Calu3 (cell line): ENCODE results near the gene TPST1. TPM values are rescaled to one million over a fixed set of nuclear protein-coding genes. Genes with fewer than 3 reads are reported as not detected.
"Not testable (repeated sequence)": the region's sequence is repeated elsewhere in the genome, so short reads cannot be mapped to it uniquely, and the experiment has no call there.

Experiments used
- BruUV-seq: library from RNA; stranded (reverse); fragments of 400-500 nt; replicated peaks from 2 replicates; lab custom pipeline; 2021; lab: Mats Ljungman, UMichigan
- CTCF ChIA-PET: fragments of 300-600 bp; sonication (Branson Sonifier 250); formaldehyde crosslinking; loops from one replicate; lab custom pipeline; 2022; ENCODE audit warnings: antibody characterized with exemption; lab: Charles Lee
- DNase-seq: peaks from one replicate; pipeline ENCODE4 v3.0.0; 2022
- H3K27ac Mint-ChIP-seq: one replicate; pipeline ENCODE4 v1.8.0; 2022; ENCODE audit warnings: mixed read lengths; ENCODE audit not compliant: unreplicated experiment
- H3K27me3 Mint-ChIP-seq: one replicate; pipeline ENCODE4 v1.8.0; 2022; ENCODE audit warnings: mixed read lengths; ENCODE audit not compliant: unreplicated experiment
- H3K36me3 Mint-ChIP-seq: one replicate; pipeline ENCODE4 v1.8.0; 2022; ENCODE audit warnings: mild to moderate bottlenecking, moderate library complexity, mixed read lengths; ENCODE audit not compliant: insufficient read depth, unreplicated experiment
- H3K4me1 Mint-ChIP-seq: one replicate; pipeline ENCODE4 v1.8.0; 2022; ENCODE audit warnings: mild to moderate bottlenecking, low read depth, mixed read lengths; ENCODE audit not compliant: unreplicated experiment
- H3K4me3 Mint-ChIP-seq: one replicate; pipeline ENCODE4 v1.8.0; 2022; ENCODE audit warnings: mild to moderate bottlenecking, low read depth, moderate library complexity, mixed read lengths; ENCODE audit not compliant: unreplicated experiment
- H3K9me3 Mint-ChIP-seq: one replicate; pipeline ENCODE4 v1.8.0; 2022; ENCODE audit warnings: low read depth, mixed read lengths; ENCODE audit not compliant: unreplicated experiment
- intact Hi-C: fragments of 100-400 bp; cut with micrococcal nuclease; formaldehyde crosslinking; loops from one replicate; pipeline ENCODE4 v1.10.0; 2022; ENCODE audit not compliant: unreplicated experiment
- total RNA-seq: library from RNA; stranded (reverse); gene quantifications from 2 replicates; pipeline ENCODE4 v1.2.3, GENCODE V29; 2022
- TF ChIP-seq, protein P1 (sequence below): fragments of 200-600 bp; IDR thresholded peaks from one replicate; pipeline ENCODE4 v1.8.0; 2022; ENCODE audit warnings: antibody characterized with exemption; ENCODE audit not compliant: unreplicated experiment

The TPST1 gene
- total RNA-seq, 1 experiment from 2014 or later = 11.4 TPM

DNA sequence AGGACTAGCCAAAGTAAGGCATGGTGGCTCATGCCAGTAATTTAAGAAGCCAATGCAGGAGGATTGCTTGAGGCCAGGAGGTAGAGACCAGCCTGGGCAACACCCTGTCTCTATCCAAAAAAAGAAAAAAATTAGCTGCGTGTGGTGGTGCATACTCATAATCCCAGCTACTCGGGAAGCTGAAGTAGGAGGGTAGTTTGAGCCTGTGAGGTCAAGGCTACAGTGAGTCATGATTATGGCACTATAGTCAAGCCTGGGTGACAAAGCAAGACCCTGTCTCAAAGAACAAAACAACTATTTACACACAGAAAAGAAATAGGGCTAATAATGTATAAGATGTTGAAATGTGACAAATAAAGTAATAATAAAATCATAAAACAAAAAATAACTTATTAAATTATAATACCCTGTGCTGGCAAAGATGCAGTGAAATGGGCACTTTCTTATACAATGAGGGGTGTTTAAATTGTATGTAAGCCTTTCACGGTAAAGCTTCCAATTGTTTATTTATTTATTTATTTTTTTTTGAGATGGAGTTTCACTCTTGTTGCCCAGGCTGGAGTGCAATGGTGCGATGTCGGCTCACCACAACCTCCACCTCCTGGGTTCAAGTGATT lies 175.2 kb downstream of the TPST1 start:
- TF ChIP-seq, protein P1, sequence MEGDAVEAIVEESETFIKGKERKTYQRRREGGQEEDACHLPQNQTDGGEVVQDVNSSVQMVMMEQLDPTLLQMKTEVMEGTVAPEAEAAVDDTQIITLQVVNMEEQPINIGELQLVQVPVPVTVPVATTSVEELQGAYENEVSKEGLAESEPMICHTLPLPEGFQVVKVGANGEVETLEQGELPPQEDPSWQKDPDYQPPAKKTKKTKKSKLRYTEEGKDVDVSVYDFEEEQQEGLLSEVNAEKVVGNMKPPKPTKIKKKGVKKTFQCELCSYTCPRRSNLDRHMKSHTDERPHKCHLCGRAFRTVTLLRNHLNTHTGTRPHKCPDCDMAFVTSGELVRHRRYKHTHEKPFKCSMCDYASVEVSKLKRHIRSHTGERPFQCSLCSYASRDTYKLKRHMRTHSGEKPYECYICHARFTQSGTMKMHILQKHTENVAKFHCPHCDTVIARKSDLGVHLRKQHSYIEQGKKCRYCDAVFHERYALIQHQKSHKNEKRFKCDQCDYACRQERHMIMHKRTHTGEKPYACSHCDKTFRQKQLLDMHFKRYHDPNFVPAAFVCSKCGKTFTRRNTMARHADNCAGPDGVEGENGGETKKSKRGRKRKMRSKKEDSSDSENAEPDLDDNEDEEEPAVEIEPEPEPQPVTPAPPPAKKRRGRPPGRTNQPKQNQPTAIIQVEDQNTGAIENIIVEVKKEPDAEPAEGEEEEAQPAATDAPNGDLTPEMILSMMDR = no peak
- Mint-ChIP-seq H3K9me3 (no peaks in the 10 kb centered on the region), H3K27me3 (no peaks in the 10 kb centered on the region), H3K27ac (no peak overlapping the region), H3K4me3 (no peak overlapping the region), H3K36me3 (no peaks in the 10 kb centered on the region), H3K4me1 (no peaks in the 10 kb centered on the region)
- intact Hi-C loops = no loop called here
- no TSS peak for BruUV-seq
- CTCF ChIA-PET = no interaction called here
- DNase-seq = no peak

DNA sequence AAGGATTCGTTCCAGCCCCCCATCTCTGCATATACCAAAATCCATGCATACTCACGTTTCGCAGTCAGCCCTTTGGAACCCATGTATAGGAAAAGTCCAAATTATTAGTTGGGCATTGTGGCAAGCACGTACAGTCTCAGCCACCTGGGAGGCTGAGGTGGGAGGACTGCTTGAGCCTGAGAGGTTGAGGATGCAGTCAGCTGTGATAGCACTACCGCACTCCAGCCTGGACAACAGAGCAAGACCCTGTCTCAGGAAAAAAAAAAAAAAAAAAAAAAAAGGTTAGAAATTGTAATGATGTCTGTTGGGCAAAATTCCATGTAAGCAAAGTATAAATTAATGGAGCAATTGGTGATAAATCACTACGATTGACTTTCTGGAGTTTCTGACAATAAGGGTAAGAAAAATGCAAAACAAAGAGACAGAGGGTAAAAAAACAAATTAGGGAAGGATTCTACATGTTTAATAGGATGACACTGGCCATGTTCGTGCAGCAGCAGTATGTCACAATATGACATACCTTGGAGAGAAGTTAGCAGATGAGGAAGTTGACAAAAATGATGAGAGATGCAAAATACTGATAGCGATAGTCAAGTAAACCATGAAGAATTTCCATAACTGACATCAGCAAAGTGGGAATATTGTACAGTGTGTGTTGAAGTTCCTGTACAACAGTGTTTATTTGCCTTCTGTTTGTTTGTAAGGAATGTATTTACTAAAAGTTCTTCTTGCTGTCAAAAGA lies 177.2 kb downstream of the TPST1 start:
- intact Hi-C loops, BruUV-seq, H3K9me3 Mint-ChIP-seq, CTCF ChIA-PET, H3K4me3 Mint-ChIP-seq, H3K36me3 Mint-ChIP-seq, H3K27me3 Mint-ChIP-seq, H3K27ac Mint-ChIP-seq, H3K4me1 Mint-ChIP-seq, DNase-seq: not testable (repeated sequence)

DNA sequence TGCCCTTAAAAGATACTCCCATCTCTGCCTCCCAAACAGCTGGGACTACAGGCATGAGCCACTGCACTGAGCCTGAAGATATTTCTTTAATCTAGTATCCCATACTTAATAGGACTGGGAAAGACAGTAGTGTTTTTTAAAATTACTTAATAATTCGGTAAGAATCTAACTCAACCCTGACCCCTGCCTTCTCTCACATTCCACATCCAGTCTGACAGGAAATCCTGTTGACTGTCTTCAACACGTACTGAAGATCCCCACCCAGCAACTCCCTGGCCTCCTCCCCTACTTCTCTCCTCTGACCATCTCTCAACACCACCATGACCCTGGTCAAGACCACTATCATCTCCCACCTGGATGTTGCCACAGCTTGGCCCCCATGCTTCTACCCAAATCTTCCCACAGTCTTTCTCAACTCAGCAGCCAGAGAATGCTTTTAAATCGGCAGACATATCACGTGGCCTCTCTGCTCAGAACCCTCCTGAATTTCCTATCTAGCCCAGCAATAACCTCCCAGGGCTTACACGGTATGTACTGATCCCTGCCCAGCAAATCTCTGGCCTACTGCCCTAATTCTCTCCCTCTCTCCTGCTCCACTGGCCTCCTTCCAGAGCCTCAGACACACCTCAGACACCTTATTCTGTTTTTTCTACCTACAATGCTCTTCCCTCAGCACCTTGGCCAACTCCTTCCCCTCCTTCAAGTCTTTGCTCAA lies 180.2 kb downstream of the TPST1 start:
- H3K4me3 Mint-ChIP-seq, H3K9me3 Mint-ChIP-seq, H3K27ac Mint-ChIP-seq, H3K4me1 Mint-ChIP-seq, DNase-seq, H3K36me3 Mint-ChIP-seq, intact Hi-C loops, BruUV-seq, H3K27me3 Mint-ChIP-seq, CTCF ChIA-PET: not testable (repeated sequence)

DNA sequence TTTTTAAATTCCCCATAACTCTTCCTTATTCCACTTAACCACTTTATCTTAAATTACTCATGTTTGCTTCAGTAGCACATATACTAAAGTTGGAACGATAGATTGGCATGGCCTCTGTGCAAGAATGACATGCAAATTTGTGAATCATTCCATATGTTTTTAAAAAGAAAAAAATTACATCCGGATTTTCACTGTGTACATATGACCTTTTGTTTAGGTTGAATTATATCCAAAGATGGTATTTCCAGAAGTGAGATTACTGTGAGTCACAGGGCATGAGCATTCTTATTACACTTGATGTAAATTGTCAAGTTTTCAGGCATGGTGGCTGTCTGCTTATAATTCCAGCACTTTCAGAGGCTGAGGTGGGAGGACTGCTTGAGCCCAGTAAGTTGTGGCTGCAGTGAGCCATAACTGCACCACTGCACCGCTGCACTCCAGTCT lies 190.0 kb downstream of the TPST1 start:
- BruUV-seq, H3K4me1 Mint-ChIP-seq, H3K27ac Mint-ChIP-seq, H3K27me3 Mint-ChIP-seq, DNase-seq, H3K36me3 Mint-ChIP-seq, H3K9me3 Mint-ChIP-seq, H3K4me3 Mint-ChIP-seq, CTCF ChIA-PET, intact Hi-C loops: not testable (repeated sequence)

DNA sequence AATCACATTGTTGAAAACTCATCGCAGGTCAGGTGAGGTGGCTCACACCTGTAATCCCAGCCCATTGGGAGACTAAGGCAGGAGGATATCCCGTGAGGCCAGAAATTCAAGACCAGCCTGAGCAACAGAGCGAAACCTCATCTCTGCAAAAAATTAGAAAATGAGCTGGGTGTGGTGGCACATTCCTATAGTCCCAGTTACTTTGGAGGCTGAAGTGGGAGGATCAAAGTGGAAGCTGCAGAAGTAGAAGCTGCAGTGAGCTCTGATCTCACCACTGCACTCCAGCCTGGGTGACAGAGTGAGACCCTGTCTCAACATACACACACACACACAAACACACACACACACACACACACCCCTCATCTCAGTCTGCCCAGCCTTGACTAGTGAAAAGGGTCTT lies 190.9 kb downstream of the TPST1 start:
- DNase-seq, H3K36me3 Mint-ChIP-seq: not testable (repeated sequence)
- CTCF ChIA-PET = interaction anchor here (0.6 kb wide), 1 partner anchor 146 kb away, joined by 3 read pairs; no protein-coding TSS in a partner anchor

DNA sequence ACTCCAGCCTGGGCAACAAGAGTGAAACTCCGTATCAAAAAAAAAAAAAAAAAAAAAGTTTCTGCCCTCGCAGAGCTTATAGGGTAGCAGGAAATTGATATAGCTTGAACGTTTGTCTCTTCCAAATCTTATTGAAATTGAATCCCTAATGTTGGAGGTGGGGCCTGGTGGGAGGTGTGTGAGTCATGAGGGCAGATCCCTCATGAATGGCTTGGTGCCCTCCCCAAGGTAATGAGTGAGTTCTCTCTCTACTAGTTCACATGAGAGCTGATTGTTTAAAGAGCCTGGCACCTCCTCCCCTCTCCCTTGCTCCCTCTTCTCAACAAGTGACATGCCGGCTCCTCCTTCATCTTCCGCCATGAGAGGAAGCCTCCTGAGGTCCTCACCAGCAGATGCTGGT lies 193.7 kb downstream of the TPST1 start:
- H3K27ac Mint-ChIP-seq, DNase-seq, BruUV-seq, H3K27me3 Mint-ChIP-seq, intact Hi-C loops, H3K9me3 Mint-ChIP-seq, H3K36me3 Mint-ChIP-seq, CTCF ChIA-PET, H3K4me3 Mint-ChIP-seq, H3K4me1 Mint-ChIP-seq: not testable (repeated sequence)

More for the DNA sequence above, 190.9 kb downstream of the TPST1 start:
- H3K4me1 Mint-ChIP-seq, H3K9me3 Mint-ChIP-seq, H3K4me3 Mint-ChIP-seq, intact Hi-C loops, BruUV-seq, H3K27ac Mint-ChIP-seq, H3K27me3 Mint-ChIP-seq: not testable (repeated sequence)
